ENCODE measurements around the gene ZBTB9.

- TF ChIP-seq CTCF (conservative IDR thresholded peaks at IDR 0.05; ENCODE audit: low read length) (no peak), EZH2phosphoT487 (IDR thresholded peaks at IDR 0.05; ENCODE audit: borderline replicate concordance) (no peak)
These were observed 21.3 kb upstream of the ZBTB9 start for GRCh38 chr6:33433001-33433543.
